HCT116 (cell line): ENCODE data around the gene IYD.

Source experiments
- CEBPB ChIP-seq: IDR thresholded peaks from 2 replicates; pipeline ENCODE4 v1.6.1; 2012; ENCODE audit warnings: low read depth
- EZH2phosphoT487 ChIP-seq: fragments of 200-600 bp; IDR thresholded peaks from 2 replicates; pipeline ENCODE4 v1.6.1; 2018; ENCODE audit warnings: antibody characterized with exemption, borderline replicate concordance
- POLR2A ChIP-seq: IDR thresholded peaks from 2 replicates; pipeline ENCODE4 v1.7.0; 2011; ENCODE audit warnings: borderline replicate concordance; ENCODE audit not compliant: insufficient read depth, insufficient read length; ENCODE audit errors: extremely low read depth
- POLR2AphosphoS5 ChIP-seq: IDR thresholded peaks from 2 replicates; pipeline ENCODE4 v1.6.1; 2011; ENCODE audit warnings: mild to moderate bottlenecking, low read depth, low read length, moderate library complexity
- SRF ChIP-seq: IDR thresholded peaks from 2 replicates; pipeline ENCODE4 v1.6.1; 2012; ENCODE audit warnings: low read depth
- TCF7L2 ChIP-seq: IDR thresholded peaks from 2 replicates; pipeline ENCODE4 v1.7.0; 2011; ENCODE audit warnings: borderline replicate concordance, inconsistent platforms; ENCODE audit not compliant: insufficient read depth, insufficient read length; ENCODE audit errors: extremely low read depth
- TF ChIP-seq, protein P1 (sequence below), 3 experiments: fragments of 200-600 bp in 1 of 3; sonication (generic) in 1 of 3; IDR thresholded peaks in 2 of 3; conservative IDR thresholded peaks in 1 of 3; 2 replicates each; pipeline ENCODE4 v1.5.1; 2012 to 2017; ENCODE audit warnings: low read depth in 2 of 3, low read length in 2 of 3, antibody characterized with exemption in 1 of 3, borderline replicate concordance in 1 of 3, control low read depth in 1 of 3, mild to moderate bottlenecking in 1 of 3, mixed read lengths in 1 of 3, mixed run types in 1 of 3, moderate library complexity in 1 of 3; ENCODE audit not compliant: insufficient read depth in 1 of 3
- TF ChIP-seq, protein P2 (sequence below): IDR thresholded peaks from 2 replicates; pipeline ENCODE4 v1.6.1; 2012; ENCODE audit warnings: low read depth
- TF ChIP-seq, protein P3 (sequence below): IDR thresholded peaks from 2 replicates; pipeline ENCODE4 v1.6.1; 2012
- TF ChIP-seq, protein P4 (sequence below): IDR thresholded peaks from 2 replicates; pipeline ENCODE4 v1.6.1; 2012

DNA sequence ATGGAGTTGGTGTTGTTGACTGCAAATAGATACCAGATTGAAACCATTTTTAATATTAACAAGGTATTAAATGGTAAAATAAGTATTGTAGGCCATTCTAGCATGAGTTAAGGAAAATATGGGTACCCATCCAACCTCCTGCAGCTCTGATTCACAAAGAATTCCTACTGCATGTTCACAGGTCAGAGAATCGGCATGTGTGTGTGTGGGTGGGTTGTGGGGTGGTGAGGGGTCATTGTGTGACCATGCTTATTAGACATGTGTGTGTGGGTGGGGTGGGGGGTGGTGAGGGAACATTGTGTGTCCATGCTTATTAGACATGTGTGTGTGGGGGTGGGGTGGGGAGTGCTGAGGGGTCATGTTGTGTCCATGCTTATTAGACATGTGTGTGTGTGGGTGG lies 3.2 kb downstream of the IYD start:
- TF ChIP-seq, protein P1, sequence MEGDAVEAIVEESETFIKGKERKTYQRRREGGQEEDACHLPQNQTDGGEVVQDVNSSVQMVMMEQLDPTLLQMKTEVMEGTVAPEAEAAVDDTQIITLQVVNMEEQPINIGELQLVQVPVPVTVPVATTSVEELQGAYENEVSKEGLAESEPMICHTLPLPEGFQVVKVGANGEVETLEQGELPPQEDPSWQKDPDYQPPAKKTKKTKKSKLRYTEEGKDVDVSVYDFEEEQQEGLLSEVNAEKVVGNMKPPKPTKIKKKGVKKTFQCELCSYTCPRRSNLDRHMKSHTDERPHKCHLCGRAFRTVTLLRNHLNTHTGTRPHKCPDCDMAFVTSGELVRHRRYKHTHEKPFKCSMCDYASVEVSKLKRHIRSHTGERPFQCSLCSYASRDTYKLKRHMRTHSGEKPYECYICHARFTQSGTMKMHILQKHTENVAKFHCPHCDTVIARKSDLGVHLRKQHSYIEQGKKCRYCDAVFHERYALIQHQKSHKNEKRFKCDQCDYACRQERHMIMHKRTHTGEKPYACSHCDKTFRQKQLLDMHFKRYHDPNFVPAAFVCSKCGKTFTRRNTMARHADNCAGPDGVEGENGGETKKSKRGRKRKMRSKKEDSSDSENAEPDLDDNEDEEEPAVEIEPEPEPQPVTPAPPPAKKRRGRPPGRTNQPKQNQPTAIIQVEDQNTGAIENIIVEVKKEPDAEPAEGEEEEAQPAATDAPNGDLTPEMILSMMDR (IDR thresholded peaks at IDR 0.05 in 2 of 3, conservative IDR thresholded peaks at IDR 0.05 in 1 of 3; ENCODE audit: borderline replicate concordance in 1 of 3, insufficient read depth in 1 of 3, low read depth in 2 of 3, low read length in 2 of 3) = no peak
- TF ChIP-seq POLR2A = no peak
- no peak for TF ChIP-seq EZH2phosphoT487
- TF ChIP-seq, protein P2, sequence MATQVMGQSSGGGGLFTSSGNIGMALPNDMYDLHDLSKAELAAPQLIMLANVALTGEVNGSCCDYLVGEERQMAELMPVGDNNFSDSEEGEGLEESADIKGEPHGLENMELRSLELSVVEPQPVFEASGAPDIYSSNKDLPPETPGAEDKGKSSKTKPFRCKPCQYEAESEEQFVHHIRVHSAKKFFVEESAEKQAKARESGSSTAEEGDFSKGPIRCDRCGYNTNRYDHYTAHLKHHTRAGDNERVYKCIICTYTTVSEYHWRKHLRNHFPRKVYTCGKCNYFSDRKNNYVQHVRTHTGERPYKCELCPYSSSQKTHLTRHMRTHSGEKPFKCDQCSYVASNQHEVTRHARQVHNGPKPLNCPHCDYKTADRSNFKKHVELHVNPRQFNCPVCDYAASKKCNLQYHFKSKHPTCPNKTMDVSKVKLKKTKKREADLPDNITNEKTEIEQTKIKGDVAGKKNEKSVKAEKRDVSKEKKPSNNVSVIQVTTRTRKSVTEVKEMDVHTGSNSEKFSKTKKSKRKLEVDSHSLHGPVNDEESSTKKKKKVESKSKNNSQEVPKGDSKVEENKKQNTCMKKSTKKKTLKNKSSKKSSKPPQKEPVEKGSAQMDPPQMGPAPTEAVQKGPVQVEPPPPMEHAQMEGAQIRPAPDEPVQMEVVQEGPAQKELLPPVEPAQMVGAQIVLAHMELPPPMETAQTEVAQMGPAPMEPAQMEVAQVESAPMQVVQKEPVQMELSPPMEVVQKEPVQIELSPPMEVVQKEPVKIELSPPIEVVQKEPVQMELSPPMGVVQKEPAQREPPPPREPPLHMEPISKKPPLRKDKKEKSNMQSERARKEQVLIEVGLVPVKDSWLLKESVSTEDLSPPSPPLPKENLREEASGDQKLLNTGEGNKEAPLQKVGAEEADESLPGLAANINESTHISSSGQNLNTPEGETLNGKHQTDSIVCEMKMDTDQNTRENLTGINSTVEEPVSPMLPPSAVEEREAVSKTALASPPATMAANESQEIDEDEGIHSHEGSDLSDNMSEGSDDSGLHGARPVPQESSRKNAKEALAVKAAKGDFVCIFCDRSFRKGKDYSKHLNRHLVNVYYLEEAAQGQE = no peak
- no peak for TF ChIP-seq POLR2AphosphoS5
- no peak for TF ChIP-seq CEBPB
- TF ChIP-seq SRF = no peak
- TF ChIP-seq, protein P3, sequence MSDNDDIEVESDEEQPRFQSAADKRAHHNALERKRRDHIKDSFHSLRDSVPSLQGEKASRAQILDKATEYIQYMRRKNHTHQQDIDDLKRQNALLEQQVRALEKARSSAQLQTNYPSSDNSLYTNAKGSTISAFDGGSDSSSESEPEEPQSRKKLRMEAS = no peak
- TF ChIP-seq, protein P4, sequence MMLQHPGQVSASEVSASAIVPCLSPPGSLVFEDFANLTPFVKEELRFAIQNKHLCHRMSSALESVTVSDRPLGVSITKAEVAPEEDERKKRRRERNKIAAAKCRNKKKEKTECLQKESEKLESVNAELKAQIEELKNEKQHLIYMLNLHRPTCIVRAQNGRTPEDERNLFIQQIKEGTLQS = no peak
- TF ChIP-seq TCF7L2 = no peak
